HepG2 (cell line): Measurements from ENCODE around the gene CTDSP1. TPM values are rescaled to one million over a fixed set of nuclear protein-coding genes. Genes with fewer than 3 reads are reported as not detected.

Source experiments
- ATF1 ChIP-seq: IDR thresholded peaks from 2 replicates; pipeline ENCODE4 v1.6.1; 2016; ENCODE audit warnings: mild to moderate bottlenecking, control low read depth
- CHCHD3 ChIP-seq: sonication (generic); formaldehyde crosslinking; IDR thresholded peaks from 2 replicates; pipeline ENCODE4 v1.8.0; 2022; ENCODE audit warnings: mild to moderate bottlenecking, missing genetic modification reagents, moderate library complexity
- CTCF ChIP-seq: sonication (generic); formaldehyde crosslinking; IDR thresholded peaks from 2 replicates; pipeline ENCODE4 v1.5.0; 2020; ENCODE audit warnings: mild to moderate bottlenecking, missing genetic modification reagents, moderate library complexity
- GPBP1L1 ChIP-seq: sonication (generic); formaldehyde crosslinking; IDR thresholded peaks from 2 replicates; pipeline ENCODE4 v1.5.0; 2020; ENCODE audit warnings: mild to moderate bottlenecking, missing genetic modification reagents
- HBP1 ChIP-seq: IDR thresholded peaks from 2 replicates; pipeline ENCODE4 v1.6.1; 2016; ENCODE audit warnings: low read depth, control low read depth
- ISL2 ChIP-seq: sonication (generic); formaldehyde crosslinking; IDR thresholded peaks from 2 replicates; pipeline ENCODE4 v1.5.0; 2020; ENCODE audit warnings: missing genetic modification reagents
- NR0B2 ChIP-seq: sonication (generic); formaldehyde crosslinking; IDR thresholded peaks from 2 replicates; pipeline ENCODE4 v1.4.0; 2020; ENCODE audit warnings: mild to moderate bottlenecking, missing genetic modification reagents
- RAD51 ChIP-seq: fragments of 450-650 bp; IDR thresholded peaks from 2 replicates; pipeline ENCODE4 v1.6.1; 2016; ENCODE audit warnings: borderline replicate concordance
- REST ChIP-seq, 2 experiments: IDR thresholded peaks; 2 replicates each; pipeline ENCODE4 v1.6.1; 2011 to 2012; ENCODE audit warnings: low read length in 2 of 2, borderline replicate concordance in 1 of 2, low read depth in 1 of 2, mild to moderate bottlenecking in 1 of 2, moderate library complexity in 1 of 2
- RXRA ChIP-seq: sonication (generic); formaldehyde crosslinking; IDR thresholded peaks from 2 replicates; pipeline ENCODE4 v1.5.1; 2020; ENCODE audit warnings: missing genetic modification reagents
- TEAD3 ChIP-seq: optimal IDR thresholded peaks from 2 replicates; pipeline ENCODE3; 2016; ENCODE audit warnings: borderline replicate concordance
- THYN1 ChIP-seq: sonication (generic); formaldehyde crosslinking; IDR thresholded peaks from 2 replicates; pipeline ENCODE4 v1.8.1; 2023; ENCODE audit warnings: low read depth, mild to moderate bottlenecking, moderate library complexity, missing genetic modification reagents, borderline replicate concordance
- TRIM22 ChIP-seq: fragments of 450-650 bp; IDR thresholded peaks from 2 replicates; pipeline ENCODE4 v1.6.1; 2017
- ZC3H13 ChIP-seq: sonication (generic); formaldehyde crosslinking; IDR thresholded peaks from 2 replicates; pipeline ENCODE4 v1.8.1; 2023; ENCODE audit warnings: mild to moderate bottlenecking, missing genetic modification reagents, moderate library complexity
- ZNF263 ChIP-seq: sonication (generic); formaldehyde crosslinking; IDR thresholded peaks from 2 replicates; pipeline ENCODE4 v1.4.0; 2020; ENCODE audit warnings: missing genetic modification reagents
- ZNF460 ChIP-seq: sonication (generic); formaldehyde crosslinking; IDR thresholded peaks from 2 replicates; pipeline ENCODE4 v1.5.1; 2020; ENCODE audit warnings: missing genetic modification reagents, mild to moderate bottlenecking, borderline replicate concordance
- ZNF484 ChIP-seq: sonication (generic); formaldehyde crosslinking; IDR thresholded peaks from 2 replicates; pipeline ENCODE4 v1.5.1; 2020; ENCODE audit warnings: mild to moderate bottlenecking, low read depth, missing genetic modification reagents, borderline replicate concordance
- ZNF501 ChIP-seq: sonication (generic); formaldehyde crosslinking; IDR thresholded peaks from 2 replicates; pipeline ENCODE4 v1.5.1; 2020; ENCODE audit warnings: mild to moderate bottlenecking, moderate library complexity, missing genetic modification reagents
- ZNF564 ChIP-seq: sonication (generic); formaldehyde crosslinking; IDR thresholded peaks from 2 replicates; pipeline ENCODE4 v1.8.1; 2023; ENCODE audit warnings: mild to moderate bottlenecking, missing genetic modification reagents
- polyA plus RNA-seq, 8 experiments: library from polyadenylated mRNA; depleted of rRNA in 3 of 8; stranded (reverse) in 7 of 8; unstranded in 1 of 8; fragments of >200 nt; fragmentation: Illumina TruSeq in 4 of 8; extraction: Trizol in 4 of 8; gene quantifications; 2 replicates each; pipeline versions ENCODE4 v1.2.1 to v1.2.3, GENCODE V29; 2011 to 2016; ENCODE audit warnings: low read depth in 4 of 8, missing spikeins in 1 of 8, mixed read lengths in 1 of 8; ENCODE audit not compliant: insufficient read depth in 1 of 8
- total RNA-seq, 5 experiments: library from RNA; depleted of rRNA; stranded (reverse); fragments of >200 nt; fragmentation: Illumina TruSeq; extraction: Trizol; gene quantifications; 2 replicates each; pipeline ENCODE4 v1.2.3, GENCODE V29; 2016; ENCODE audit warnings: low read depth in 1 of 5

Gene CTDSP1
- total and polyA plus RNA-seq, 2 of the 13 experiments (the other 11 are each of a cell fraction or from before 2014, with no cell fraction given), result 91.0 to 268 TPM

GRCh38 chr2:218397820-218398436 lies 1.7 kb upstream of the CTDSP1 start (continued):
- peak; percentile 52 for TF ChIP-seq CTCF
- TF ChIP-seq ISL2 (CRISPR knock-in tag), result peak; percentile 80
- peak; percentile 90 for TF ChIP-seq ZC3H13 (CRISPR knock-in tag)
- TF ChIP-seq RAD51, result no peak
- TF ChIP-seq ATF1 (CRISPR knock-in tag), result peak; percentile 58
- TF ChIP-seq RXRA (CRISPR knock-in tag), result peak; percentile 90
- peak; percentile 55; the same call in 1 of the 2 replicates for TF ChIP-seq ZNF460
- TF ChIP-seq CHCHD3 (CRISPR knock-in tag), result peak; percentile 75; the same call in 1 of the 2 replicates
- no peak for TF ChIP-seq TRIM22
- TF ChIP-seq ZNF564, result no peak; the same call in 1 of the 2 replicates
- no peak for TF ChIP-seq GPBP1L1
- TF ChIP-seq REST (IDR thresholded peaks at IDR 0.05; ENCODE audit: borderline replicate concordance in 1 of 2, low read depth in 1 of 2, low read length in 2 of 2), result peak in 1 of 2 experiments; percentile 78; a peak in 2 of 4 replicates
- TF ChIP-seq THYN1, result no peak
- TF ChIP-seq HBP1 (CRISPR knock-in tag), result peak; percentile 10; the same call in 1 of the 2 replicates
- TF ChIP-seq ZNF263 (CRISPR knock-in tag), result peak; percentile 59; the same call in 1 of the 2 replicates
- no peak; the same call in 1 of the 2 replicates for TF ChIP-seq NR0B2 (CRISPR knock-in tag)
- peak; percentile 94 for TF ChIP-seq ZNF501 (CRISPR knock-in tag)
- TF ChIP-seq ZNF484 (CRISPR knock-in tag), result peak; percentile 71; the same call in 1 of the 2 replicates
- TF ChIP-seq TEAD3 (CRISPR knock-in tag), result peak; percentile 71
